Mucosa of rectum (tissue), 2 donors: Measurements from ENCODE around the gene SMIM7.
"Not testable (repeated sequence)": the region's sequence is repeated elsewhere in the genome, so short reads cannot be mapped to it uniquely, and the experiment has no call there.

Experiments
- H3K27ac ChIP-seq, 2 donors: one replicate each; pipeline ENCODE4 v1.7.0; 2013; ENCODE audit warnings: inconsistent platforms in 2 of 2, low read depth in 2 of 2, low read length in 2 of 2
- H3K27me3 ChIP-seq, 2 donors: one replicate each; pipeline ENCODE4 v1.7.0; 2013; ENCODE audit warnings: low read length in 2 of 2; ENCODE audit not compliant: control insufficient read depth in 2 of 2, insufficient read depth in 2 of 2
- H3K36me3 ChIP-seq, 2 donors: one replicate each; pipeline ENCODE4 v1.7.0; 2013; ENCODE audit warnings: low read length in 2 of 2; ENCODE audit not compliant: control insufficient read depth in 2 of 2, insufficient read depth in 2 of 2
- H3K4me1 ChIP-seq, 2 donors: one replicate each; pipeline ENCODE4 v1.7.0; 2013; ENCODE audit warnings: low read length in 2 of 2, mild to moderate bottlenecking in 1 of 2; ENCODE audit not compliant: control insufficient read depth in 2 of 2, insufficient read depth in 2 of 2
- H3K4me3 ChIP-seq, 2 donors: one replicate each; pipeline ENCODE4 v1.7.0; 2013; ENCODE audit warnings: low read length in 2 of 2
- H3K9ac ChIP-seq, 2 donors: one replicate each; pipeline ENCODE4 v1.7.0; 2013; ENCODE audit warnings: low read length in 2 of 2, low read depth in 1 of 2, mild to moderate bottlenecking in 1 of 2
- H3K9me3 ChIP-seq, 2 donors: one replicate each; pipeline ENCODE4 v1.7.0; 2013; ENCODE audit warnings: low read length in 2 of 2; ENCODE audit not compliant: control insufficient read depth in 2 of 2
- donor health status: healthy.
- donor health status: Normal muscosa, but diverticular disease.

SMIM7 gene

DNA sequence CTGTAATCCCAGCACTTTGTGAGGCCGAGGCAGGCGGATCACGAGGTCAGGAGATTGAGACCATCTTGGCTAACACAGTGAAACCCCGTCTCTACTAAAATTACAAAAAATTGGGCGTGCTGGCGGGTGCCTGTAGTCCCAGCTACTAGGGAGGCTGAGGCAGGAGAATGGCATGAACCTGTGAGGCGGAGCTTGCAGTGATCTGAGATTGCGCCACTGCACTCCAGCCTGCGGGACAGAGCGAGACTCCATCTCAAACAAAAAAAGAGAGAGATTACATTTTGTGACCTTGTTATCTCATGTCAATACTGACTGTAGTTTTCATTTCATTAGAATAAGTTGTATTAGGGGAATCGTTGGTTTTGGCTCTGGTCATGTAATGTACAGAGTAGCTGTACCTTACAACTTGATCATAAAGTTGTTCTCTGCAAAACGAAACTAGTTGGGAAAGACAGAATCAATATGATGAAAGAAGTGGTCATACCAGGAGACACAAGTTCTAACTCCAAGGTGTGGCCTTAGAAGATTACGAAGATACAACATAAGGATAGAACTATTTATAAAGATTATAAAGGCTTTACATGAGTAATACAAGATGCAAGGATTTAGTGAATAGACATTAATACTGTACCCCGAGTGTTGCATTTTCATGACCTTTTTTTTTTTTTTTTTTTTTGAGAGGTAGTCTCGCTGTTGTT is 16.3 kb upstream of the SMIM7 start:
- no peak overlapping the region for H3K9ac ChIP-seq
- H3K27me3 ChIP-seq = no peaks in the 10 kb centered on the region
- H3K4me3 ChIP-seq = no peak overlapping the region
- H3K4me1 ChIP-seq = peaks cover 0 to 3% of the 10 kb centered on the region in 2 donors
- no peaks in the 10 kb centered on the region for H3K9me3 ChIP-seq
- peaks cover 0 to 6% of the 10 kb centered on the region in 2 donors for H3K36me3 ChIP-seq
- H3K27ac ChIP-seq = no peak overlapping the region

GRCh38 chr19:16673839-16674238 is 13.9 kb upstream of the SMIM7 start:
- H3K4me3 ChIP-seq, H3K36me3 ChIP-seq, H3K9ac ChIP-seq, H3K4me1 ChIP-seq, H3K9me3 ChIP-seq, H3K27ac ChIP-seq, H3K27me3 ChIP-seq: not testable (repeated sequence)

DNA sequence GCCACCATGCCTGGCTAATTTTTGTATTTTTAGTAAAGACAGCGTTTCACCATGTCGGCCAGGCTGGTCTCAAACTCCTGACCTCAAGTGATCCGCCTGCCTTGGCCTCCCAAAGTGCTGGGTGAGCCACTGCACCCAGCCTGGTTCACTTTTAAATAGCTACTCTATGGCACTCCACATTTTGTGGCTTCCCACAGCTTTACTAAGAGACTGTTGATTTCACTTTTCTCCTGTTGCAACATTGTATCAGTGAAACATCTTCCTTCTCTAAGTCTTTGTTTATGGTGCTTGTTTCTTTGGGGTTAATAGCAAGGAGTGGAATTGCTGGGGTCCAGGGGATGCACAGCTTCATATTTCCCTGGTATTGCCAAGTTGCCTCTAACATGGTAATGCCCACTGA is 13.3 kb upstream of the SMIM7 start:
- Histone ChIP-seq H3K36me3 (no peaks in the 10 kb centered on the region), H3K4me1 (peaks cover 0 to 3% of the 10 kb centered on the region in 2 donors), H3K4me3 (no peak overlapping the region), H3K27ac (no peak overlapping the region), H3K9me3 (no peaks in the 10 kb centered on the region), H3K9ac (no peak overlapping the region), H3K27me3 (no peaks in the 10 kb centered on the region)

DNA sequence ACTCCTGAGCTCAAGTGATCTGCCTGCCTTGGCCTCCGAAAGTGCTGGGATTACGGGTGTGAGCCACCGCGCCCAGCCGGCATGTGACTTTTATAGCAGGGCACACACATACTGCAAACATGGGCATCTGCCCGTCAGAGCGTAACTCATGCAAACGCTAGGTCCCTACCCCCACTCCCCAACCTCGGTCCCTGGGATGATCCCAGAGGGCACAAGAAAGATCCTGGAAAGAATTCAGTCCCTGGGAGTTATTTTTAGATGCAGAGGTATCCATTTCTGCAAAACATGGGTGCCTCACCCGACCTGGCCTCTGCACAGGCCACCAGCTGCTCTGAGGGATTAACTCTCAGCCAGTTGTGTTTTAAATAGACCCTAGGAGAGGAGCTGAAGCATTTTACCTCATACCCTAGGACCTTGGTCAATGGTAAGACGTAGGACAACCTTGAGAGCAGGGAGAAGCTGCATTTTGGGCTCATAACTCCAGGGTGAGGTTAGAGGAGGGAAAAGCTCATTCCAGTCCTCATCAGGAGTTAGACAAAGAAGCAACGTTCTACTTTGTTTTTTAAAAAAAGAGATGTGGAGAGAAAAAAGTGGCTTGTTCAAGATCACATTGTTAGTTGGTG is 11.8 kb upstream of the SMIM7 start:
- peaks cover 0 to 3% of the 10 kb centered on the region in 2 donors for H3K4me1 ChIP-seq
- no peak overlapping the region for H3K4me3 ChIP-seq
- no peak overlapping the region for H3K27ac ChIP-seq
- H3K27me3 ChIP-seq = no peaks in the 10 kb centered on the region
- H3K9me3 ChIP-seq = no peaks in the 10 kb centered on the region
- no peaks in the 10 kb centered on the region for H3K36me3 ChIP-seq
- no peak overlapping the region for H3K9ac ChIP-seq

- peaks cover 0 to 3% of the 10 kb centered on the region in 2 donors for H3K4me1 ChIP-seq
- H3K9ac ChIP-seq = no peak overlapping the region
- H3K4me3 ChIP-seq = no peak overlapping the region
- H3K27ac ChIP-seq = no peak overlapping the region
- H3K27me3 ChIP-seq = no peaks in the 10 kb centered on the region
- no peaks in the 10 kb centered on the region for H3K36me3 ChIP-seq
- H3K9me3 ChIP-seq = no peaks in the 10 kb centered on the region
These were observed 10.3 kb upstream of the SMIM7 start for GRCh38 chr19:16670291-16670690.

- H3K4me1 ChIP-seq, H3K4me3 ChIP-seq, H3K27me3 ChIP-seq, H3K36me3 ChIP-seq, H3K9ac ChIP-seq, H3K9me3 ChIP-seq, H3K27ac ChIP-seq: not testable (repeated sequence)
These were observed 8.8 kb upstream of the SMIM7 start for GRCh38 chr19:16668702-16669101.

- H3K36me3 ChIP-seq = no peaks in the 10 kb centered on the region
- H3K9me3 ChIP-seq = no peaks in the 10 kb centered on the region
- peaks cover 3 to 5% of the 10 kb centered on the region in 2 donors for H3K4me1 ChIP-seq
- H3K27me3 ChIP-seq = no peaks in the 10 kb centered on the region
- H3K27ac ChIP-seq = no peak overlapping the region
- H3K4me3 ChIP-seq = no peak overlapping the region
- no peak overlapping the region for H3K9ac ChIP-seq
These were observed 8.2 kb upstream of the SMIM7 start for GRCh38 chr19:16668176-16668575.

- no peaks in the 10 kb centered on the region for H3K27me3 ChIP-seq
- no peak overlapping the region for H3K27ac ChIP-seq
- H3K9me3 ChIP-seq = no peaks in the 10 kb centered on the region
- H3K4me3 ChIP-seq = peak overlapping the region; percentile 82 to 97
- peaks cover 17 to 23% of the 10 kb centered on the region in 2 donors for H3K4me1 ChIP-seq
- H3K9ac ChIP-seq = peak overlapping the region; percentile 30 to 32
- peaks cover 13 to 24% of the 10 kb centered on the region in 2 donors for H3K36me3 ChIP-seq
These were observed 1.6 kb upstream of the SMIM7 start for GRCh38 chr19:16661480-16662034.

- peak within 1 kb of the TSS; percentile 90 to 95 for H3K27ac ChIP-seq
- peaks cover 16 to 31% of the 10 kb centered on the region in 2 donors for H3K36me3 ChIP-seq
- H3K4me1 ChIP-seq = peaks cover 17 to 23% of the 10 kb centered on the region in 2 donors
- peak within 1 kb of the TSS; percentile 82 to 97 for H3K4me3 ChIP-seq
- no peaks in the 10 kb centered on the region for H3K27me3 ChIP-seq
- no peaks in the 10 kb centered on the region for H3K9me3 ChIP-seq
- H3K9ac ChIP-seq = peak within 1 kb of the TSS; percentile 78 to 90
These were observed 977 bp upstream of the SMIM7 start, which contains the start of gene TMEM38A for GRCh38 chr19:16660763-16661479. TSS of gene TMEM38A (plus strand) at chr19:16661139. CDS start at chr19:16661218, 79 bp downstream.

DNA sequence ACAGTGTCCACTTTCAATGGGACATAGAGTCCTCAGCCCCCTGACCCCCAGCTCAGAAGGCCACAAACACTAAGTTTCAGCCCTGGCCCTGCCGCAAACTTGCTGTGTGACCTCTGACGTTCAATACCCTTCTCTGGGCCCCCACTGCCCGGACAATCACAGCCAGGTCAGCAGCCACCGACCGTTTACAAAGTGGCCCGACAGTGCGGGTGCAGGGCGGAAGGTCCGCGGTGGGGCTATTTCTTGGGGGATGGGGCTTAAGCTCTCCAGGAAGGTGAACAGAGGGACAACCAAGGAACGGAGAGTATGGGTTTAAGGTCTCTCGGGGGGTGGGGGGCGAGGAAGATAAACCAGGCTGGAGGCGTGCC is 496 bp downstream of the SMIM7 start:
- H3K36me3 ChIP-seq = peaks cover 24 to 43% of the 10 kb centered on the region in 2 donors
- peak overlapping the region; percentile 82 to 97 for H3K4me3 ChIP-seq
- no peaks in the 10 kb centered on the region for H3K9me3 ChIP-seq
- H3K4me1 ChIP-seq = peaks cover 17 to 23% of the 10 kb centered on the region in 2 donors
- peak overlapping the region; percentile 78 to 90 for H3K9ac ChIP-seq
- peak overlapping the region in 1 of 2 donors; percentile 95 for H3K27ac ChIP-seq
- no peaks in the 10 kb centered on the region for H3K27me3 ChIP-seq
